Measurements from ENCODE around the gene ABCC6.

DNA sequence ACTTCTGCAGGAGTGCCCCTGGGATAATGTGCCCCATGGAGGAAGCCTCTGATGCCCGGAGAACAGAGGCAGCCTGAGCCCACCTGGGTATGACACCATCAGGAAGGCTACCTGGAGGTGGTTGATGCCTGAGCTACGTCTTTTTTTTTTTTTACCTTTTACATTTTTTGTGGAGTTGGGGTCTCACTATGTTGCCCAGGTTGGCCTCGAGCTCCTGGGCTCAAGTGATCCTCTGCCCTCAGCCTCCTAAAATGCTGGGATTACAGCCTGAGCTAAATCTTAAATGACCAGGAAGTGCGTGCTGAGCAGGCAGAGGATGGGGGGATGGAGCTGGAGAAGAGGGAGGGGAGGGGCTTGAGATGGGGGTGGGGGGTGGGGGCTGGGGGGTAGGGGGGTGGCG is 32.7 kb downstream of the ABCC6 start:
- TF ChIP-seq, protein P1, sequence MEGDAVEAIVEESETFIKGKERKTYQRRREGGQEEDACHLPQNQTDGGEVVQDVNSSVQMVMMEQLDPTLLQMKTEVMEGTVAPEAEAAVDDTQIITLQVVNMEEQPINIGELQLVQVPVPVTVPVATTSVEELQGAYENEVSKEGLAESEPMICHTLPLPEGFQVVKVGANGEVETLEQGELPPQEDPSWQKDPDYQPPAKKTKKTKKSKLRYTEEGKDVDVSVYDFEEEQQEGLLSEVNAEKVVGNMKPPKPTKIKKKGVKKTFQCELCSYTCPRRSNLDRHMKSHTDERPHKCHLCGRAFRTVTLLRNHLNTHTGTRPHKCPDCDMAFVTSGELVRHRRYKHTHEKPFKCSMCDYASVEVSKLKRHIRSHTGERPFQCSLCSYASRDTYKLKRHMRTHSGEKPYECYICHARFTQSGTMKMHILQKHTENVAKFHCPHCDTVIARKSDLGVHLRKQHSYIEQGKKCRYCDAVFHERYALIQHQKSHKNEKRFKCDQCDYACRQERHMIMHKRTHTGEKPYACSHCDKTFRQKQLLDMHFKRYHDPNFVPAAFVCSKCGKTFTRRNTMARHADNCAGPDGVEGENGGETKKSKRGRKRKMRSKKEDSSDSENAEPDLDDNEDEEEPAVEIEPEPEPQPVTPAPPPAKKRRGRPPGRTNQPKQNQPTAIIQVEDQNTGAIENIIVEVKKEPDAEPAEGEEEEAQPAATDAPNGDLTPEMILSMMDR (IDR thresholded peaks at IDR 0.05; ENCODE audit: insufficient read depth, low read length): no peak
- no peak for TF ChIP-seq GABPA (IDR thresholded peaks at IDR 0.05; ENCODE audit: low read depth)
